Measurements from ENCODE around the gene OBSCN.

GRCh38 chr1:228358764-228359612 is 151.1 kb downstream of the OBSCN start:
- no peak for TF ChIP-seq SP1 (IDR thresholded peaks at IDR 0.05)
- no peak for TF ChIP-seq ARNT (IDR thresholded peaks at IDR 0.05)
- TF ChIP-seq BHLHE40 (IDR thresholded peaks at IDR 0.05; ENCODE audit: borderline replicate concordance): no peak
- TF ChIP-seq FOXK2 (IDR thresholded peaks at IDR 0.05): no peak
- no peak for TF ChIP-seq ZNF384 (IDR thresholded peaks at IDR 0.05)
- TF ChIP-seq ELF4 (IDR thresholded peaks at IDR 0.05): no peak
- no peak for TF ChIP-seq FOXM1 (IDR thresholded peaks at IDR 0.05; ENCODE audit: borderline replicate concordance)
- TF ChIP-seq TARDBP (IDR thresholded peaks at IDR 0.05): no peak
- no peak for TF ChIP-seq HDGF (IDR thresholded peaks at IDR 0.05; ENCODE audit: borderline replicate concordance)
- no peak for TF ChIP-seq PKNOX1 (IDR thresholded peaks at IDR 0.05)
- TF ChIP-seq SUZ12 (IDR thresholded peaks at IDR 0.05): no peak
- no peak for TF ChIP-seq FOXA1 (IDR thresholded peaks at IDR 0.05)
- TF ChIP-seq LEF1 (IDR thresholded peaks at IDR 0.05; ENCODE audit: borderline replicate concordance): no peak

All from HEK293T (cell line).